HepG2 (cell line): ENCODE measurements around the gene MT4. TPM values are rescaled to one million over a fixed set of nuclear protein-coding genes. Genes with fewer than 3 reads are reported as not detected.

Experiments used
- ARNT ChIP-seq: fragments of 450-650 bp; IDR thresholded peaks from 2 replicates; pipeline ENCODE4 v1.6.1; 2017
- ATF7-NPFF ChIP-seq: sonication (generic); formaldehyde crosslinking; IDR thresholded peaks from 2 replicates; pipeline ENCODE4 v1.8.1; 2023; ENCODE audit warnings: mild to moderate bottlenecking, low read depth, missing genetic modification reagents, moderate library complexity
- CHCHD3 ChIP-seq: sonication (generic); formaldehyde crosslinking; IDR thresholded peaks from 2 replicates; pipeline ENCODE4 v1.8.0; 2022; ENCODE audit warnings: mild to moderate bottlenecking, missing genetic modification reagents, moderate library complexity
- DNMT1 ChIP-seq: sonication (generic); formaldehyde crosslinking; IDR thresholded peaks from 2 replicates; pipeline ENCODE4 v1.5.1; 2020; ENCODE audit warnings: mild to moderate bottlenecking, missing genetic modification reagents
- GLI4 ChIP-seq: sonication (generic); formaldehyde crosslinking; IDR thresholded peaks from 2 replicates; pipeline ENCODE4 v1.5.1; 2020; ENCODE audit warnings: missing genetic modification reagents, mild to moderate bottlenecking, moderate library complexity, borderline replicate concordance
- IRF1 ChIP-seq: sonication (generic); formaldehyde crosslinking; IDR thresholded peaks from 2 replicates; pipeline ENCODE4 v1.4.0; 2020; ENCODE audit warnings: low read depth, mild to moderate bottlenecking, missing genetic modification reagents
- JUND ChIP-seq: sonication (generic); formaldehyde crosslinking; IDR thresholded peaks from 2 replicates; pipeline ENCODE4 v1.8.0; 2022; ENCODE audit warnings: mild to moderate bottlenecking, missing genetic modification reagents
- KAT7 ChIP-seq: IDR thresholded peaks from 2 replicates; pipeline ENCODE4 v1.6.1; 2018; ENCODE audit warnings: borderline replicate concordance, missing compliant biosample characterization
- MTF1 ChIP-seq: sonication (generic); formaldehyde crosslinking; IDR thresholded peaks from 2 replicates; pipeline ENCODE4 v1.5.0; 2020; ENCODE audit warnings: missing genetic modification reagents
- NAIF1 ChIP-seq: sonication (generic); formaldehyde crosslinking; IDR thresholded peaks from 2 replicates; pipeline ENCODE4 v1.5.0; 2020; ENCODE audit warnings: mild to moderate bottlenecking, missing genetic modification reagents, borderline replicate concordance
- NONO ChIP-seq, 2 experiments: fragments of 450-650 bp in 1 of 2; sonication (generic) in 1 of 2; formaldehyde crosslinking in 1 of 2; IDR thresholded peaks in 1 of 2; conservative IDR thresholded peaks in 1 of 2; 2 replicates each; pipeline versions ENCODE4 v1.6.1 to v1.8.0; 2017 to 2022; ENCODE audit warnings: mild to moderate bottlenecking in 1 of 2, missing genetic modification reagents in 1 of 2, moderate library complexity in 1 of 2
- ONECUT2 ChIP-seq: sonication (generic); formaldehyde crosslinking; IDR thresholded peaks from 2 replicates; pipeline ENCODE4 v1.4.0; 2020; ENCODE audit warnings: missing genetic modification reagents
- PAXIP1 ChIP-seq: sonication (generic); formaldehyde crosslinking; conservative IDR thresholded peaks from 2 replicates; pipeline ENCODE4 v1.4.0; 2020; ENCODE audit warnings: mild to moderate bottlenecking, missing genetic modification reagents, moderate library complexity
- RNF2 ChIP-seq: fragments of 450-650 bp; conservative IDR thresholded peaks from 2 replicates; pipeline ENCODE4 v1.6.1; 2016; ENCODE audit warnings: low read depth
- SP5 ChIP-seq: IDR thresholded peaks from 2 replicates; pipeline ENCODE4 v1.6.1; 2016; ENCODE audit warnings: low read depth, borderline replicate concordance
- TMF1 ChIP-seq: sonication (generic); formaldehyde crosslinking; IDR thresholded peaks from 2 replicates; pipeline ENCODE4 v1.8.1; 2022; ENCODE audit warnings: low read depth, missing genetic modification reagents
- ZBTB38 ChIP-seq: sonication (generic); formaldehyde crosslinking; IDR thresholded peaks from 2 replicates; pipeline ENCODE4 v1.5.1; 2020; ENCODE audit warnings: mild to moderate bottlenecking, missing genetic modification reagents
- ZBTB42 ChIP-seq: sonication (generic); formaldehyde crosslinking; IDR thresholded peaks from 2 replicates; pipeline ENCODE4 v1.5.0; 2020; ENCODE audit warnings: mild to moderate bottlenecking, missing genetic modification reagents
- ZC3H4 ChIP-seq: sonication (generic); formaldehyde crosslinking; IDR thresholded peaks from 2 replicates; pipeline ENCODE4 v1.4.0; 2020; ENCODE audit warnings: missing genetic modification reagents, borderline replicate concordance
- ZNF10 ChIP-seq: sonication (generic); formaldehyde crosslinking; IDR thresholded peaks from 2 replicates; pipeline ENCODE4 v1.4.0; 2020; ENCODE audit warnings: mild to moderate bottlenecking, low read depth, missing genetic modification reagents, borderline replicate concordance
- ZNF263 ChIP-seq: sonication (generic); formaldehyde crosslinking; IDR thresholded peaks from 2 replicates; pipeline ENCODE4 v1.4.0; 2020; ENCODE audit warnings: missing genetic modification reagents
- ZNF331 ChIP-seq: sonication (generic); formaldehyde crosslinking; IDR thresholded peaks from 2 replicates; pipeline ENCODE4 v1.4.0; 2020; ENCODE audit warnings: missing genetic modification reagents
- ZNF430 ChIP-seq: sonication (generic); formaldehyde crosslinking; IDR thresholded peaks from 2 replicates; pipeline ENCODE4 v1.9.0; 2021; ENCODE audit warnings: mild to moderate bottlenecking, missing genetic modification reagents
- ZNF557 ChIP-seq: sonication (generic); formaldehyde crosslinking; IDR thresholded peaks from 2 replicates; pipeline ENCODE4 v1.4.0; 2020; ENCODE audit warnings: missing genetic modification reagents
- ZNF616 ChIP-seq: sonication (generic); formaldehyde crosslinking; IDR thresholded peaks from 2 replicates; pipeline ENCODE4 v1.5.0; 2020; ENCODE audit warnings: low read depth, mild to moderate bottlenecking, missing genetic modification reagents
- ZNF891 ChIP-seq: sonication (generic); formaldehyde crosslinking; IDR thresholded peaks from 2 replicates; pipeline ENCODE4 v1.5.0; 2020; ENCODE audit warnings: mild to moderate bottlenecking, missing genetic modification reagents
- polyA plus RNA-seq, 8 experiments: library from polyadenylated mRNA; depleted of rRNA in 3 of 8; stranded (reverse) in 7 of 8; unstranded in 1 of 8; fragments of >200 nt; fragmentation: Illumina TruSeq in 4 of 8; extraction: Trizol in 4 of 8; gene quantifications; 2 replicates each; pipeline versions ENCODE4 v1.2.1 to v1.2.3, GENCODE V29; 2011 to 2016; ENCODE audit warnings: low read depth in 4 of 8, missing spikeins in 1 of 8, mixed read lengths in 1 of 8; ENCODE audit not compliant: insufficient read depth in 1 of 8
- total RNA-seq, 5 experiments: library from RNA; depleted of rRNA; stranded (reverse); fragments of >200 nt; fragmentation: Illumina TruSeq; extraction: Trizol; gene quantifications; 2 replicates each; pipeline ENCODE4 v1.2.3, GENCODE V29; 2016; ENCODE audit warnings: low read depth in 1 of 5

The MT4 gene
- total and polyA plus RNA-seq, 2 of the 13 experiments (the other 11 are each of a cell fraction or from before 2014, with no cell fraction given) = not detected

- TF ChIP-seq ONECUT2 (CRISPR knock-in tag) = no peak
- TF ChIP-seq ATF7-NPFF (CRISPR knock-in tag) = no peak; the same call in 1 of the 2 replicates
- peak; percentile 88 for TF ChIP-seq ZNF430 (CRISPR knock-in tag)
- no peak; the same call in 1 of the 2 replicates for TF ChIP-seq ZNF263 (CRISPR knock-in tag)
- no peak for TF ChIP-seq ARNT
- peak; percentile 72 for TF ChIP-seq ZNF616 (CRISPR knock-in tag)
- TF ChIP-seq ZNF10 = no peak
- TF ChIP-seq NONO (IDR thresholded peaks at IDR 0.05) = no peak
- TF ChIP-seq NONO (CRISPR knock-in tag; conservative IDR thresholded peaks at IDR 0.05) = peak; percentile 94
- peak; percentile 82 for TF ChIP-seq ZNF891 (CRISPR knock-in tag)
- TF ChIP-seq TMF1 (CRISPR knock-in tag) = peak; percentile 64; the same call in 1 of the 2 replicates
- TF ChIP-seq ZBTB42 (CRISPR knock-in tag) = no peak; the same call in 1 of the 2 replicates
- no peak for TF ChIP-seq ZC3H4 (CRISPR knock-in tag)
- no peak for TF ChIP-seq ZNF557 (CRISPR knock-in tag)
- peak; percentile 54; the same call in 1 of the 2 replicates for TF ChIP-seq RNF2
- peak; percentile 83; the same call in 1 of the 2 replicates for TF ChIP-seq JUND (CRISPR knock-in tag)
- no peak for TF ChIP-seq IRF1
- TF ChIP-seq GLI4 (CRISPR knock-in tag) = no peak; the same call in 1 of the 2 replicates
- TF ChIP-seq PAXIP1 = peak; percentile 57
- TF ChIP-seq SP5 (CRISPR knock-in tag) = peak; percentile 87
- peak; percentile 51; the same call in 1 of the 2 replicates for TF ChIP-seq ZNF331 (CRISPR knock-in tag)
- TF ChIP-seq MTF1 (CRISPR knock-in tag) = peak; percentile 100
- peak; percentile 80; the same call in 1 of the 2 replicates for TF ChIP-seq ZBTB38 (CRISPR knock-in tag)
- TF ChIP-seq CHCHD3 (CRISPR knock-in tag) = no peak
- TF ChIP-seq KAT7 = peak; percentile 69; the same call in 1 of the 2 replicates
- TF ChIP-seq NAIF1 = no peak
- peak; percentile 89; the same call in 1 of the 2 replicates for TF ChIP-seq DNMT1 (CRISPR knock-in tag)
Observed at GRCh38 chr16:56608043-56608875, 43.4 kb downstream of the MT4 start, which contains the start of gene MT2A (continued).
